Sigmoid colon (tissue), 7 donors: ENCODE results near the gene ADIPOR1. TPM values are rescaled to one million over a fixed set of nuclear protein-coding genes. Genes with fewer than 3 reads are reported as not detected.

Source experiments
- DNase-seq: peaks from one replicate; pipeline ENCODE4 v3.0.0-alpha.2; 2019
- H3K27ac ChIP-seq, 4 donors: fragments of 200-600 bp; sonication (generic); one replicate each; pipeline ENCODE4 v1.5.1; 2016 to 2019; ENCODE audit warnings: mild to moderate bottlenecking in 1 of 4
- H3K27me3 ChIP-seq, 3 donors: fragments of 200-600 bp; sonication (generic); one replicate each; pipeline ENCODE4 v1.5.1; 2019; ENCODE audit warnings: mild to moderate bottlenecking in 1 of 3
- H3K36me3 ChIP-seq, 4 donors: fragments of 200-600 bp; sonication (generic); one replicate each; pipeline ENCODE4 v1.5.1; 2016 to 2019
- H3K4me1 ChIP-seq, 4 donors: fragments of 200-600 bp; sonication (generic); one replicate each; pipeline ENCODE4 v1.5.1; 2017 to 2019
- H3K4me3 ChIP-seq, 4 donors: fragments of 200-600 bp; sonication (generic); one replicate each; pipeline ENCODE4 v1.5.1; 2017 to 2019; ENCODE audit warnings: mild to moderate bottlenecking in 2 of 4, moderate library complexity in 1 of 4
- H3K9me3 ChIP-seq, 4 donors: fragments of 200-600 bp in 3 of 4; sonication (generic) in 3 of 4; one replicate each; pipeline versions ENCODE4 v1.5.1 to v1.6.1; 2013 to 2019
- CTCF ChIP-seq, 4 experiments: fragments of 450-650 bp in 3 of 4; fragments of 200-600 bp in 1 of 4; IDR thresholded peaks; one replicate each; pipeline ENCODE4 v1.5.1; 2016 to 2019; ENCODE audit warnings: antibody characterized with exemption in 4 of 4, mild to moderate bottlenecking in 3 of 4, moderate library complexity in 2 of 4
- EP300 ChIP-seq, 4 donors: sonication (generic); formaldehyde crosslinking; IDR thresholded peaks; one replicate each; pipeline ENCODE4 v1.6.1; 2017; ENCODE audit warnings: antibody characterized with exemption in 4 of 4
- POLR2A ChIP-seq, 2 donors: fragments of 450-650 bp; IDR thresholded peaks; one replicate each; pipeline ENCODE4 v1.6.1; 2016; ENCODE audit warnings: antibody characterized with exemption in 2 of 2, mild to moderate bottlenecking in 2 of 2, moderate library complexity in 2 of 2
- POLR2AphosphoS5 ChIP-seq, 4 donors: sonication (generic); formaldehyde crosslinking; IDR thresholded peaks; one replicate each; pipeline ENCODE4 v1.6.1; 2017; ENCODE audit warnings: antibody characterized with exemption in 4 of 4
- WGBS, 2 donors: extraction: QIAGEN DNeasy Blood & Tissue Kit; methylation state at CpG; one replicate each; pipeline ENCODE4 v1.1.7; 2013; 5-methylcytosine and 5-hydroxymethylcytosine counted together
- intact Hi-C: fragments of 100-400 bp; cut with DNase I; formaldehyde crosslinking; loops from one replicate; pipeline ENCODE4 v1.15.1; 2023
- polyA plus RNA-seq, 3 donors: library from polyadenylated mRNA; stranded (reverse); fragments of 200-250 nt; gene quantifications; one replicate each; pipeline ENCODE4 v1.2.3, GENCODE V29; 2013
- total RNA-seq, 4 donors: library from RNA; depleted of rRNA; stranded (reverse); fragments of >200 nt; gene quantifications; one replicate each; pipeline ENCODE4 v1.1.0, GENCODE V29; 2016
- donor health status: healthy with polysubstance abuse.
- donor health status: Bipolar disorder and iron deficiency.
- donor health status: healthy.

The ADIPOR1 gene
- total and polyA plus RNA-seq, 7 donors = 54.4 to 82.9 (median 69.2) TPM

GRCh38 chr1:202935844-202936243 is 22.3 kb downstream of the ADIPOR1 start:
- TF ChIP-seq POLR2AphosphoS5 (IDR thresholded peaks at IDR 0.05) (no peak), CTCF (IDR thresholded peaks at IDR 0.05) (no peak), EP300 (IDR thresholded peaks at IDR 0.05) (no peak), POLR2A (IDR thresholded peaks at IDR 0.05) (no peak)
- DNase-seq = no peak
- no peaks in the 10 kb centered on the region for H3K4me1 ChIP-seq
- 71 to 78% methylated on average over 3 of the region's 3 CpGs for WGBS, 2 donors
- H3K4me3 ChIP-seq = no peak overlapping the region
- intact Hi-C loops = no loop called here
- H3K27me3 ChIP-seq = no peaks in the 10 kb centered on the region
- peaks cover 0 to 13% (median 3%) of the 10 kb centered on the region in 4 donors for H3K36me3 ChIP-seq
- H3K9me3 ChIP-seq = no peaks in the 10 kb centered on the region
- no peak overlapping the region for H3K27ac ChIP-seq

GRCh38 chr1:202934755-202935154 is 23.4 kb downstream of the ADIPOR1 start:
- Histone ChIP-seq H3K9me3 (no peaks in the 10 kb centered on the region), H3K4me1 (no peaks in the 10 kb centered on the region), H3K27ac (no peak overlapping the region), H3K27me3 (no peaks in the 10 kb centered on the region), H3K36me3 (peaks cover 0 to 2% (median 0%) of the 10 kb centered on the region in 4 donors), H3K4me3 (no peak overlapping the region)
- no peak for TF ChIP-seq EP300 (IDR thresholded peaks at IDR 0.05)
- no peak for TF ChIP-seq POLR2AphosphoS5 (IDR thresholded peaks at IDR 0.05)
- no peak for TF ChIP-seq CTCF (IDR thresholded peaks at IDR 0.05)
- TF ChIP-seq POLR2A (IDR thresholded peaks at IDR 0.05) = no peak
- DNase-seq = no peak
- intact Hi-C loops = no loop called here
- 90 to 97% methylated on average over 3 of the region's 3 CpGs for WGBS, 2 donors

- Histone ChIP-seq H3K9me3 (no peaks in the 10 kb centered on the region), H3K27ac (no peak overlapping the region), H3K36me3 (no peaks in the 10 kb centered on the region), H3K27me3 (no peaks in the 10 kb centered on the region), H3K4me1 (peaks cover 0 to 3% (median 0%) of the 10 kb centered on the region in 4 donors), H3K4me3 (no peak overlapping the region)
- no peak for TF ChIP-seq CTCF (IDR thresholded peaks at IDR 0.05)
- TF ChIP-seq POLR2AphosphoS5 (IDR thresholded peaks at IDR 0.05) = no peak
- no peak for TF ChIP-seq POLR2A (IDR thresholded peaks at IDR 0.05)
- no peak for TF ChIP-seq EP300 (IDR thresholded peaks at IDR 0.05)
- intact Hi-C loops = no loop called here
- 92 to 96% methylated on average over 2 of the region's 2 CpGs for WGBS, 2 donors
- DNase-seq = no peak
These were observed 25.6 kb downstream of the ADIPOR1 start for GRCh38 chr1:202932476-202932875.

GRCh38 chr1:202926581-202927491 is 31.3 kb downstream of the ADIPOR1 start, which contains the start of gene KLHL12:
KLHL12 (minus strand) TSS chr1:202927234; CDS start chr1:202925162, 2,072 bp downstream.
- TF ChIP-seq POLR2A (IDR thresholded peaks at IDR 0.05) (peak; percentile 84 to 93), EP300 (IDR thresholded peaks at IDR 0.05) (peak in 1 of 4 donors; percentile 39), POLR2AphosphoS5 (IDR thresholded peaks at IDR 0.05) (peak; percentile 86 to 95 (median 92)), CTCF (IDR thresholded peaks at IDR 0.05) (peak; percentile 15 to 74 (median 60))
- intact Hi-C loops = loop anchor here (2.0 to 5.0 kb wide), 3 partner anchors 32 to 80 kb away; partner anchors contain the start of genes ADIPOR1, RABIF and TMEM183A
- Histone ChIP-seq H3K27ac (peak within 1 kb of the TSS; percentile 87 to 97 (median 96)), H3K4me3 (peak within 1 kb of the TSS; percentile 62 to 91 (median 88)), H3K36me3 (peaks cover 0 to 26% (median 0%) of the 10 kb centered on the region in 4 donors), H3K4me1 (peaks cover 0 to 28% (median 5%) of the 10 kb centered on the region in 4 donors), H3K27me3 (no peaks in the 10 kb centered on the region), H3K9me3 (no peaks in the 10 kb centered on the region)
- DNase-seq = peak; percentile 98
- WGBS, 2 donors = 0 to 1% methylated on average over 57 of the region's 57 CpGs
